Measurements from ENCODE around the gene NAA60.

- TF ChIP-seq USF1 (IDR thresholded peaks at IDR 0.05): no peak
- TF ChIP-seq TAF1 (IDR thresholded peaks at IDR 0.05; ENCODE audit: low read depth): no peak
- TF ChIP-seq ZBTB7A (IDR thresholded peaks at IDR 0.05; ENCODE audit: low read depth): no peak
Observed at GRCh38 chr16:3485821-3486505, 42.5 kb downstream of the NAA60 start.
